HepG2 (cell line): ENCODE measurements around the gene AGBL3. TPM values are rescaled to one million over a fixed set of nuclear protein-coding genes. Genes with fewer than 3 reads are reported as not detected.

Experiments
- ATAC-seq: fragments of 200-7000 bp; cut with Tn5 transposase; 3 replicates; pipeline ENCODE4 v1.9.1; 2020; ENCODE audit warnings: mild to moderate bottlenecking, moderate library complexity
- BruUV-seq: library from RNA; stranded (reverse); fragments of 400-500 nt; replicated peaks from 2 replicates; lab custom pipeline; 2021; lab: Mats Ljungman, UMichigan
- CTCF ChIA-PET: fragments of 300-600 bp; formaldehyde crosslinking; extraction: SDS; loops from one replicate; lab custom pipeline; 2021; ENCODE audit warnings: low total read pairs, inconsistent platforms, low intra/inter-chr PET ratio; lab: Yijun Ruan, JAX
- POLR2A ChIA-PET: fragments of 350-600 bp; sonication (Branson Sonifier 250); formaldehyde crosslinking; loops from one replicate; lab custom pipeline; 2020; ENCODE audit warnings: antibody characterized with exemption, inconsistent platforms; lab: Yijun Ruan, JAX
- DNase-seq: peaks from one replicate; pipeline ENCODE4 v3.0.0-alpha.2; 2015; ENCODE audit warnings: low spot score
- FAIRE-seq: peaks from 3 replicates; lab custom pipeline; 2011; peaks lifted over from hg19 to GRCh38; lab: Jason Lieb, UNC
- H2AFZ ChIP-seq: one replicate; pipeline ENCODE4 v1.6.1; 2011; ENCODE audit warnings: low read length, inconsistent platforms
- H3K27ac ChIP-seq: fragments of 300-600 bp; 3 replicates; pipeline ENCODE4 v1.8.0; 2011; ENCODE audit warnings: mixed run types, mild to moderate bottlenecking, mixed read lengths, low read length, inconsistent platforms; ENCODE audit not compliant: insufficient read depth; ENCODE audit errors: extremely low read length
- H3K27me3 ChIP-seq, 2 experiments: fragments of 200-600 bp in 1 of 2; 2 replicates in 1 of 2; 3 replicates in 1 of 2; pipeline versions ENCODE4 v1.6.0 to v1.8.0; 2011; ENCODE audit warnings: low read length in 2 of 2, mild to moderate bottlenecking in 2 of 2, moderate library complexity in 2 of 2, inconsistent platforms in 1 of 2; ENCODE audit not compliant: insufficient read depth in 2 of 2, control insufficient read depth in 1 of 2
- H3K36me3 ChIP-seq, 2 experiments: fragments of 200-600 bp in 1 of 2; replicated peaks in 1 of 2; 2 replicates in 1 of 2; 3 replicates in 1 of 2; pipeline versions ENCODE4 v1.5.1 to v1.8.0; 2011; ENCODE audit warnings: low read length in 2 of 2, inconsistent platforms in 1 of 2; ENCODE audit not compliant: insufficient read depth in 2 of 2, control insufficient read depth in 1 of 2
- H3K4me1 ChIP-seq: 2 replicates; pipeline ENCODE4 v1.5.1; 2012; ENCODE audit warnings: low read length, inconsistent platforms; ENCODE audit not compliant: insufficient read depth
- H3K4me2 ChIP-seq: 2 replicates; pipeline ENCODE4 v1.6.0; 2011; ENCODE audit warnings: low read depth, low read length, inconsistent platforms
- H3K4me3 ChIP-seq, 3 experiments: fragments of 200-600 bp in 1 of 3; sonication (generic), shearing (Covaris generic) in 1 of 3; replicated peaks in 1 of 3; 2 replicates each; pipeline ENCODE4 v1.5.1; 2011 to 2016; ENCODE audit warnings: low read length in 3 of 3, inconsistent platforms in 2 of 3, low read depth in 2 of 3, mild to moderate bottlenecking in 2 of 3, control low read depth in 1 of 3, mixed read lengths in 1 of 3; ENCODE audit not compliant: insufficient read depth in 1 of 3
- H3K79me2 ChIP-seq: one replicate; pipeline ENCODE4 v1.6.1; 2011; ENCODE audit warnings: low read length, inconsistent platforms; ENCODE audit not compliant: insufficient read depth
- H3K9ac ChIP-seq: 2 replicates; pipeline ENCODE4 v1.6.0; 2011; ENCODE audit warnings: mild to moderate bottlenecking, low read depth, low read length, inconsistent platforms; ENCODE audit not compliant: insufficient read depth
- H3K9me3 ChIP-seq: 2 replicates; pipeline ENCODE4 v1.5.1; 2012; ENCODE audit warnings: mild to moderate bottlenecking, low read length
- H4K20me1 ChIP-seq: 2 replicates; pipeline ENCODE4 v1.6.0; 2011; ENCODE audit warnings: inconsistent platforms, mild to moderate bottlenecking, low read length, moderate library complexity; ENCODE audit not compliant: insufficient read depth
- LRRFIP1 ChIP-seq: sonication (generic); formaldehyde crosslinking; conservative IDR thresholded peaks from 2 replicates; pipeline ENCODE4 v1.4.0; 2020; ENCODE audit warnings: missing genetic modification reagents
- RBM39 ChIP-seq: fragments of 200-400 bp; formaldehyde crosslinking; IDR thresholded peaks from one replicate; pipeline ENCODE4 v1.6.1; 2018; ENCODE audit warnings: antibody characterized with exemption, mild to moderate bottlenecking, low read depth, low read length; ENCODE audit not compliant: poor library complexity, severe bottlenecking
- RCOR2 ChIP-seq: IDR thresholded peaks from 2 replicates; pipeline ENCODE4 v1.6.1; 2016; ENCODE audit warnings: missing biosample characterization, missing genetic modification reagents
- SP1 ChIP-seq, 2 experiments: fragments of 450-650 bp in 1 of 2; sonication (generic) in 1 of 2; formaldehyde crosslinking in 1 of 2; IDR thresholded peaks; 2 replicates each; pipeline versions ENCODE4 v1.4.0 to v1.6.1; 2016 to 2020; ENCODE audit warnings: missing genetic modification reagents in 1 of 2
- XBP1 ChIP-seq: sonication (generic); formaldehyde crosslinking; IDR thresholded peaks from 2 replicates; pipeline ENCODE4 v1.5.0; 2020; ENCODE audit warnings: missing genetic modification reagents
- ZNF225 ChIP-seq: sonication (generic); formaldehyde crosslinking; IDR thresholded peaks from 2 replicates; pipeline ENCODE4 v1.4.0; 2020; ENCODE audit warnings: mild to moderate bottlenecking, missing genetic modification reagents
- ZNF318 ChIP-seq: sonication (generic); formaldehyde crosslinking; IDR thresholded peaks from 2 replicates; pipeline ENCODE4 v1.4.0; 2020; ENCODE audit warnings: mild to moderate bottlenecking, missing genetic modification reagents
- ZNF772 ChIP-seq: sonication (generic); formaldehyde crosslinking; IDR thresholded peaks from 2 replicates; pipeline ENCODE4 v1.5.0; 2020; ENCODE audit warnings: mild to moderate bottlenecking, missing genetic modification reagents
- WGBS: methylation state at CpG from one replicate; pipeline ENCODE4 v1.1.6; 2017; ENCODE audit warnings: low lambda C conversion rate; 5-methylcytosine and 5-hydroxymethylcytosine counted together
- in situ Hi-C: cut with HindIII; loops from 2 replicates; pipeline ENCODE4 v1.10.0; 2017; ENCODE audit warnings: low pct_unique_long_range_greater_than_20kb; ENCODE audit not compliant: extremely low pct_ligation_motif_present
- intact Hi-C: fragments of 100-400 bp; cut with micrococcal nuclease; formaldehyde crosslinking; loops from one replicate; pipeline ENCODE4 v1.10.0; 2022; ENCODE audit not compliant: unreplicated experiment
- polyA plus RNA-seq, 8 experiments: library from polyadenylated mRNA; depleted of rRNA in 3 of 8; stranded (reverse) in 7 of 8; unstranded in 1 of 8; fragments of >200 nt; fragmentation: Illumina TruSeq in 4 of 8; extraction: Trizol in 4 of 8; gene quantifications; 2 replicates each; pipeline versions ENCODE4 v1.2.1 to v1.2.3, GENCODE V29; 2011 to 2016; ENCODE audit warnings: low read depth in 4 of 8, missing spikeins in 1 of 8, mixed read lengths in 1 of 8; ENCODE audit not compliant: insufficient read depth in 1 of 8
- total RNA-seq, 5 experiments: library from RNA; depleted of rRNA; stranded (reverse); fragments of >200 nt; fragmentation: Illumina TruSeq; extraction: Trizol; gene quantifications; 2 replicates each; pipeline ENCODE4 v1.2.3, GENCODE V29; 2016; ENCODE audit warnings: low read depth in 1 of 5

AGBL3 gene
- total and polyA plus RNA-seq, 2 of the 13 experiments (the other 11 are each of a cell fraction or from before 2014, with no cell fraction given), result 2.2 to 7.2 TPM

DNA sequence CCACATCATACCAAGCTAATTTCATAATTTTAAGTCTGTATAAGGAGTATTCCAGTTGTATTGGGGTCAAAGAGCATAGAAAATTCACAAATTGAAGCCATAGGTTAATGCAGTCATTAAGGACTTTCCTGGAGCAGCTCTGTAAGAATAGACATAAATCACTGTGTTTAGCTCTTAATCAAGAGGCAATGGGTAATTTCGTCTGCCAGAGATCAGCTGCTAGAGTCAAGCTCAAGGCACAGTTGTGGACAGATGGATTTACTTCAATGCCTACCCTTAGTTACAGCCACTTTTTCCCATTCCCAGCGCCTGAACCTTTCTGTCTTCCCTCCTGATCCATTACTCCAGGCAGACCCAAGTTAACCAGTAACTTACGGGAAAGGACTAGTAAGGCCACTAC, 40.6 kb upstream of the AGBL3 start:
- DNase-seq, result no peak
- WGBS, result 88% methylated on average over 2 of the region's 3 CpGs
- no TSS peak for BruUV-seq
- no peaks in the 10 kb centered on the region for H3K9me3 ChIP-seq
- H3K36me3 ChIP-seq, result peaks cover 12 to 52% of the 10 kb centered on the region in 2 experiments
- no peak overlapping the region for H3K9ac ChIP-seq
- POLR2A ChIA-PET, result no interaction called here
- no peaks in the 10 kb centered on the region for H4K20me1 ChIP-seq
- no peaks in the 10 kb centered on the region for H3K79me2 ChIP-seq
- no peak overlapping the region for H3K4me2 ChIP-seq
- no peak overlapping the region for H3K4me3 ChIP-seq
- H3K4me1 ChIP-seq, result peaks cover 49% of the 10 kb centered on the region
- H3K27ac ChIP-seq, result no peak overlapping the region
- no peak for FAIRE-seq
- no peak overlapping the region for H2AFZ ChIP-seq
- in situ Hi-C loops (no loop called here), intact Hi-C loops (loop anchor here (10.0 kb wide), 1 partner anchor 221 kb away; no protein-coding TSS in a partner anchor)
- CTCF ChIA-PET, result no interaction called here
- ATAC-seq, result no peak; the same call in 2 of the 3 replicates
- H3K27me3 ChIP-seq, result no peaks in the 10 kb centered on the region
- no peak for TF ChIP-seq ZNF225
- TF ChIP-seq ZNF772 (CRISPR knock-in tag), result no peak
- no peak for TF ChIP-seq RBM39
- no peak for TF ChIP-seq RCOR2 (CRISPR knock-in tag)
- no peak for TF ChIP-seq SP1 (IDR thresholded peaks at IDR 0.05)
- no peak for TF ChIP-seq SP1 (CRISPR knock-in tag; IDR thresholded peaks at IDR 0.05)
- no peak for TF ChIP-seq XBP1 (CRISPR knock-in tag)
- no peak for TF ChIP-seq ZNF318 (CRISPR knock-in tag)
- no peak for TF ChIP-seq LRRFIP1 (CRISPR knock-in tag)
